Fibroblast of skin of scalp (primary cell): ENCODE data around the gene TMEM69.
"Not testable (repeated sequence)": the region's sequence is repeated elsewhere in the genome, so short reads cannot be mapped to it uniquely, and the experiment has no call there.

Experiments used
- DNase-seq: peaks from one replicate; pipeline ENCODE4 v3.0.0-alpha.2; 2013

TMEM69 gene

GRCh38 chr1:45739641-45740156, 51.7 kb downstream of the TMEM69 start:
- DNase-seq, result not testable (repeated sequence)
